ENCODE measurements around the gene PNMA8C. TPM values are rescaled to one million over a fixed set of nuclear protein-coding genes. Genes with fewer than 3 reads are reported as not detected.

Gene PNMA8C
- 0.01 TPM in 1 of 2 replicates, not detected in the other for polyA plus RNA-seq (2011; rRNA removed)
- 0.01 TPM in 2 replicates for polyA plus RNA-seq (2012; cell fraction: cytosol; rRNA removed)
- 0.04 TPM in 2 replicates for polyA plus RNA-seq (2012; cell fraction: nucleus; rRNA removed)
- polyA plus RNA-seq (2017; fragmentation: RNase III; extraction: RNeasy Plus Mini Kit Qiagen cat#74134 plus additional on column Dnase treatment): not detected in 3 replicates
- 0.08 TPM in 1 of 2 replicates, not detected in the other for polyA minus RNA-seq (2011; rRNA and poly(A)+ RNA removed)

DNA sequence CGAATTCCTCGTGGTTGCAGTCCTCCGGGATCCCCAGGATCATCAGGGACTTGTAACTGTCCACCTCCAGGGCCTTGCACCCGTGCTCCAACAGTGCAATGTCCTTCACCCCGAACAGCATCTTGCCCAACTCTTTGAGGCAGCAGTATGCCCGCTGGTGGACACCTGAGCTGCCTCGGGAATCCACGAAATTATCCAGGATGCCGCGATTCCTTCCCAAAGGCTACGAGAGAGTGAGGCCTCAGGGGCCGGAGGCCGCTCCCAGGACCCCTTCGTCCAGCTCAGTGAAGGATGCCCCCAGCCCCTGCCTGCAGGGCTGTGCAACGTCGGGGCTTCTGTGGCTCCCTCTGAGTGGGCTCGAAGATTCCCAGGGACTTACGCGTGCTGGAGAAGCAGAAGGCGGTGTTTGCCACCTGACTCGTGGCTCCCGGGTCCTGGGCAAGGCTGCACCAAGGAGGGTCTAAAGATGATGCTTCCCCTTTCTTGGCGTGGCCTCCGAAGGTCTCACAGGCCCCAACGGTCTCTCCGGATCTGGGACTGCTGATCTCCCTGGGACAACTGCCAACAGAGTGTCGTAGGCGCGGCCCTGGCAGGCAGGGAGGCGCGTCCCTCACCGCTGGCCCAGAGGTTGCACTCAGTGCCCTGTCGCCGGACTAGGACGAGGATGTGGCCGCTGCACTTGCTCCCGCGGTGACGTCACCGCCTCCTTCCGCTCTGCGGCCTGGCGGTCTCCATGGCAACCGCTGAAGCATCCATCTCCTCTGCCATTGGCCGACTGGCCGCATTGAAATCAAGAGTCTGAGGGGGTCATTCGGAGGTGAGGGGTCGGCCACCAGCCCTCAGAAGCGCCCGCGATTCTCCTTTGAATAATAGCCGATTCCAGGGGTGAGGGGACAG, at the start of gene PNMA8C:
Gene PNMA8C, minus strand, starts transcription at position 698 of the 897 bp plus-strand sequence. Its CDS starts 577 bp downstream, at position 121.
- TF ChIP-seq BHLHE40 (IDR thresholded peaks at IDR 0.05; ENCODE audit: low read depth, low read length) (no peak), RFX5 (IDR thresholded peaks at IDR 0.05) (peak; percentile 58; the same call in 1 of the 2 replicates)
- Histone ChIP-seq H3K9me3 (no peaks in the 10 kb centered on the region), H3K4me3 (no peak within 1 kb of the TSS), H3K27ac (no peak within 1 kb of the TSS), H3K4me2 (peak within 1 kb of the TSS; percentile 4; the same call in 1 of the 3 replicates), H3K4me1 (peaks cover 8% of the 10 kb centered on the region)
- CTCF ChIA-PET: interaction anchor here (0.6 to 2.2 kb wide), 4 partner anchors 33 to 60 kb away, joined by 3 to 5 read pairs (median 3); no protein-coding TSS in a partner anchor
- POLR2A ChIA-PET: no interaction called here
- DNase-seq (ENCODE audit: low read depth in 1 of 2, low spot score in 1 of 2): peak in 1 of 2 experiments; percentile 31
- ATAC-seq: no peak
- 60% methylated on average over 45 of the region's 52 CpGs for WGBS (ENCODE audit: missing lambda C conversion rate)
- no peak for FAIRE-seq

DNA sequence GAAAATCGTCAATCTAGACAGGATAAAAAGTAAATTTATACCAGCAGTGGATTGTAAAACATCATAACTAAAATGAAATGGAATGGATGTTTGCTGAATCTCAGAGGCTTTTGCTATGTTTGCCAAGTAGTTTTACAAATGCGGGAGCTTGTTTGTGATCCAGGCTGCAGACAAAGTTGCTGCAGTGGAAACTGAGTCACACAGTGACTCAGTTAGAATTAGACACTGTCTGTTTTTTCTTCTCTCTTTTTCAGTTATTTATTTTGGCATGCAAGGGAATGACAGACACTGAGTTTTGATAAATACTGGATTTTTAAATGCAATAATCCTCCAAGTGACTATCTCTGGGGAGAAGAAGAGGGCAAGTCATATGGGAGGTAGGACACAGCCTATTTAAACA, 47.2 kb upstream of the PNMA8C start:
- WGBS (ENCODE audit: missing lambda C conversion rate): 24% methylated on average over 2 of the region's 2 CpGs
- no peak for FAIRE-seq
- no peak for ATAC-seq
- Histone ChIP-seq H3K4me1 (peaks cover 7% of the 10 kb centered on the region; the same call in 1 of the 3 replicates), H3K4me3 (no peak overlapping the region), H3K4me2 (peak overlapping the region; percentile 4; the same call in 1 of the 3 replicates), H3K27ac (no peak overlapping the region), H3K9me3 (no peaks in the 10 kb centered on the region)
- TF ChIP-seq, protein P1, sequence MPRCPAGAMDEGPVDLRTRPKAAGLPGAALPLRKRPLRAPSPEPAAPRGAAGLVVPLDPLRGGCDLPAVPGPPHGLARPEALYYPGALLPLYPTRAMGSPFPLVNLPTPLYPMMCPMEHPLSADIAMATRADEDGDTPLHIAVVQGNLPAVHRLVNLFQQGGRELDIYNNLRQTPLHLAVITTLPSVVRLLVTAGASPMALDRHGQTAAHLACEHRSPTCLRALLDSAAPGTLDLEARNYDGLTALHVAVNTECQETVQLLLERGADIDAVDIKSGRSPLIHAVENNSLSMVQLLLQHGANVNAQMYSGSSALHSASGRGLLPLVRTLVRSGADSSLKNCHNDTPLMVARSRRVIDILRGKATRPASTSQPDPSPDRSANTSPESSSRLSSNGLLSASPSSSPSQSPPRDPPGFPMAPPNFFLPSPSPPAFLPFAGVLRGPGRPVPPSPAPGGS (IDR thresholded peaks at IDR 0.05): no peak
- TF ChIP-seq JUNB (IDR thresholded peaks at IDR 0.05) (no peak), ZC3H11A (IDR thresholded peaks at IDR 0.05) (no peak), GATA3 (IDR thresholded peaks at IDR 0.05; ENCODE audit: borderline replicate concordance) (no peak), BHLHE40 (IDR thresholded peaks at IDR 0.05; ENCODE audit: low read depth, low read length) (no peak), TFCP2L1 (CRISPR knock-in tag; IDR thresholded peaks at IDR 0.05) (no peak), KDM5A (IDR thresholded peaks at IDR 0.05) (no peak), RCOR1 (IDR thresholded peaks at IDR 0.05; ENCODE audit: low read depth, low read length) (no peak), PHF8 (IDR thresholded peaks at IDR 0.05; ENCODE audit: borderline replicate concordance, low read depth) (no peak), HOXA7 (CRISPR knock-in tag; IDR thresholded peaks at IDR 0.05) (no peak), FOSB (CRISPR knock-in tag; IDR thresholded peaks at IDR 0.05) (no peak), CBX8 (IDR thresholded peaks at IDR 0.05) (no peak), HOXB13 (CRISPR knock-in tag; IDR thresholded peaks at IDR 0.05; ENCODE audit: low read depth) (no peak), NR3C1 (IDR thresholded peaks at IDR 0.05) (no peak), CBX2 (IDR thresholded peaks at IDR 0.05; ENCODE audit: borderline replicate concordance, low read depth) (no peak)
- TF ChIP-seq, protein P2, sequence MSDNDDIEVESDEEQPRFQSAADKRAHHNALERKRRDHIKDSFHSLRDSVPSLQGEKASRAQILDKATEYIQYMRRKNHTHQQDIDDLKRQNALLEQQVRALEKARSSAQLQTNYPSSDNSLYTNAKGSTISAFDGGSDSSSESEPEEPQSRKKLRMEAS (IDR thresholded peaks at IDR 0.05): no peak
- ChIA-PET CTCF (interaction anchor here (0.6 to 17.0 kb wide), 6 partner anchors 9 to 399 kb away, joined by 3 to 358 read pairs (median 4); no protein-coding TSS in a partner anchor), POLR2A (no interaction called here)
- no peak for DNase-seq (ENCODE audit: low read depth in 1 of 2, low spot score in 1 of 2)

DNA sequence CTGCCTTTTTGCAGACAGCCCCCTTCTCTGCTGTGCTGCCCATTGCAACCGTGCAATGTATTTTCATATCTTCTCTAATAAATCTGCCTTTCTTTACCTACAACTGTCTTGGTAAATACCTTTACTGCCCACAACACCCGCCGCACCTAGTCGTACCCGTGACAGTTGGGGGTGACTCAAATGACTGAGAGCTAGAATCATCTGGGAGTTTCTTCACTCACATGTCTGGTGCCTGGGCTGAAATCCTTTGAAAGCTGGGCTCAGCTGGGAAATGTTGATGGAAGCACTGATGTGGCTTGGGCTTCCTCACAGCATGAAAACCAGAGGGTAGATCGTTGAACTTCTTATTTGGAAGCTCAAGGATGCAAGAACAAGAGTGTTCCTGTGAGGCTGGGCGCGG, 45.5 kb upstream of the PNMA8C start:
- Histone ChIP-seq H3K4me2 (no peak overlapping the region), H3K4me3 (no peak overlapping the region), H3K27ac (no peak overlapping the region), H3K4me1 (peaks cover 7% of the 10 kb centered on the region; the same call in 1 of the 3 replicates), H3K9me3 (no peaks in the 10 kb centered on the region)
- POLR2A ChIA-PET: no interaction called here
- CTCF ChIA-PET: interaction anchor here (0.6 to 17.0 kb wide), 10 partner anchors 9 to 395 kb away, joined by 3 to 358 read pairs (median 5); partner anchors contain the start of gene PPP5C
- TF ChIP-seq FOSL2 (IDR thresholded peaks at IDR 0.05) (no peak), FOSL2 (CRISPR knock-in tag; IDR thresholded peaks at IDR 0.05) (no peak), ZC3H11A (IDR thresholded peaks at IDR 0.05) (no peak), HOXB13 (CRISPR knock-in tag; IDR thresholded peaks at IDR 0.05; ENCODE audit: low read depth) (no peak), CHD2 (IDR thresholded peaks at IDR 0.05; ENCODE audit: low read length, partially characterized antibody) (no peak), FOXS1 (CRISPR knock-in tag; IDR thresholded peaks at IDR 0.05) (no peak), ZSCAN20 (CRISPR knock-in tag; IDR thresholded peaks at IDR 0.05) (no peak), HOXB5 (CRISPR knock-in tag; IDR thresholded peaks at IDR 0.05) (no peak), PHF8 (IDR thresholded peaks at IDR 0.05; ENCODE audit: borderline replicate concordance, low read depth) (no peak), GATA3 (IDR thresholded peaks at IDR 0.05; ENCODE audit: borderline replicate concordance) (no peak), CHD4 (IDR thresholded peaks at IDR 0.05; ENCODE audit: borderline replicate concordance) (no peak), MYC (IDR thresholded peaks at IDR 0.05; ENCODE audit: borderline replicate concordance, low read length) (no peak), EP300 (IDR thresholded peaks at IDR 0.05) (no peak), RAD21 (conservative IDR thresholded peaks at IDR 0.05 in 1 of 2, IDR thresholded peaks at IDR 0.05 in 1 of 2) (no peak), FOSB (CRISPR knock-in tag; IDR thresholded peaks at IDR 0.05) (no peak)
- TF ChIP-seq, protein P3, sequence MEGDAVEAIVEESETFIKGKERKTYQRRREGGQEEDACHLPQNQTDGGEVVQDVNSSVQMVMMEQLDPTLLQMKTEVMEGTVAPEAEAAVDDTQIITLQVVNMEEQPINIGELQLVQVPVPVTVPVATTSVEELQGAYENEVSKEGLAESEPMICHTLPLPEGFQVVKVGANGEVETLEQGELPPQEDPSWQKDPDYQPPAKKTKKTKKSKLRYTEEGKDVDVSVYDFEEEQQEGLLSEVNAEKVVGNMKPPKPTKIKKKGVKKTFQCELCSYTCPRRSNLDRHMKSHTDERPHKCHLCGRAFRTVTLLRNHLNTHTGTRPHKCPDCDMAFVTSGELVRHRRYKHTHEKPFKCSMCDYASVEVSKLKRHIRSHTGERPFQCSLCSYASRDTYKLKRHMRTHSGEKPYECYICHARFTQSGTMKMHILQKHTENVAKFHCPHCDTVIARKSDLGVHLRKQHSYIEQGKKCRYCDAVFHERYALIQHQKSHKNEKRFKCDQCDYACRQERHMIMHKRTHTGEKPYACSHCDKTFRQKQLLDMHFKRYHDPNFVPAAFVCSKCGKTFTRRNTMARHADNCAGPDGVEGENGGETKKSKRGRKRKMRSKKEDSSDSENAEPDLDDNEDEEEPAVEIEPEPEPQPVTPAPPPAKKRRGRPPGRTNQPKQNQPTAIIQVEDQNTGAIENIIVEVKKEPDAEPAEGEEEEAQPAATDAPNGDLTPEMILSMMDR (IDR thresholded peaks at IDR 0.05): no peak
- TF ChIP-seq, protein P4, sequence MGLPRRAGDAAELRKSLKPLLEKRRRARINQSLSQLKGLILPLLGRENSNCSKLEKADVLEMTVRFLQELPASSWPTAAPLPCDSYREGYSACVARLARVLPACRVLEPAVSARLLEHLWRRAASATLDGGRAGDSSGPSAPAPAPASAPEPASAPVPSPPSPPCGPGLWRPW (IDR thresholded peaks at IDR 0.05): no peak
- no peak for FAIRE-seq
- no peak for ATAC-seq
- 78% methylated on average over 8 of the region's 8 CpGs for WGBS (ENCODE audit: missing lambda C conversion rate)
- no peak for DNase-seq (ENCODE audit: low read depth in 1 of 2, low spot score in 1 of 2)
